ENCODE data around the gene COG6. TPM values are rescaled to one million over a fixed set of nuclear protein-coding genes. Genes with fewer than 3 reads are reported as not detected.

Gene COG6
- total and polyA plus RNA-seq, 2 donors (not counting 1 experiment from before 2014, with no cell fraction given): 28.9 to 44.8 TPM

DNA sequence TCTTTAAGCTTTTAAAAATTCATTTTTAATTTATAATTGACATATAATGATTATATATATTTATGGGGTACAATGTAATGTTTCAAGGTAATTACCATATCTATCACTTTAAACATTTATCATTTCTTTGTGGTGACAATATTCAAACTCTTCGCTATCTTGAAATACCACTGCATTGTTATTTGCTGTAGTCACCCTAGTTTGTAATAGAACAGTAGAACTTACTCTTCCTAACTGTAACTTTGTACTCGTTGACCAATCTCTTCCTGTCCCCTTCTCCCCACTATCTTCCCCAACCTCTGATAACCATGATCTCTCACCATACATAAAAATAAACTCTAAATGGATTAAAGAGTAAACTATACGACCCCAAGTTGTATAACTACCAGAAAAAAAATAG lies 20.4 kb downstream of the COG6 start:
- H3K4me2 ChIP-seq (ENCODE audit: extremely low read depth, insufficient read depth, low read length): no peak overlapping the region
- H3K79me2 ChIP-seq (ENCODE audit: control insufficient read depth, insufficient read depth, low read length): no peaks in the 10 kb centered on the region
- no peaks in the 10 kb centered on the region for H4K20me1 ChIP-seq (ENCODE audit: control insufficient read depth, extremely low read depth, insufficient read depth, low read length)
- no peak overlapping the region for H3K27ac ChIP-seq (ENCODE audit: insufficient read depth, low read length)
- H3K9ac ChIP-seq (ENCODE audit: insufficient read depth, low read length): no peak overlapping the region
- no peak overlapping the region for H3K4me3 ChIP-seq (replicated peaks in 1 of 4; ENCODE audit: control extremely low read depth in 1 of 4, insufficient read depth in 1 of 4, low read depth in 3 of 4, low read length in 4 of 4)
- H3K9me3 ChIP-seq (ENCODE audit: control insufficient read depth, insufficient read depth, low read depth, low read length): no peaks in the 10 kb centered on the region
- TF ChIP-seq, protein P1, sequence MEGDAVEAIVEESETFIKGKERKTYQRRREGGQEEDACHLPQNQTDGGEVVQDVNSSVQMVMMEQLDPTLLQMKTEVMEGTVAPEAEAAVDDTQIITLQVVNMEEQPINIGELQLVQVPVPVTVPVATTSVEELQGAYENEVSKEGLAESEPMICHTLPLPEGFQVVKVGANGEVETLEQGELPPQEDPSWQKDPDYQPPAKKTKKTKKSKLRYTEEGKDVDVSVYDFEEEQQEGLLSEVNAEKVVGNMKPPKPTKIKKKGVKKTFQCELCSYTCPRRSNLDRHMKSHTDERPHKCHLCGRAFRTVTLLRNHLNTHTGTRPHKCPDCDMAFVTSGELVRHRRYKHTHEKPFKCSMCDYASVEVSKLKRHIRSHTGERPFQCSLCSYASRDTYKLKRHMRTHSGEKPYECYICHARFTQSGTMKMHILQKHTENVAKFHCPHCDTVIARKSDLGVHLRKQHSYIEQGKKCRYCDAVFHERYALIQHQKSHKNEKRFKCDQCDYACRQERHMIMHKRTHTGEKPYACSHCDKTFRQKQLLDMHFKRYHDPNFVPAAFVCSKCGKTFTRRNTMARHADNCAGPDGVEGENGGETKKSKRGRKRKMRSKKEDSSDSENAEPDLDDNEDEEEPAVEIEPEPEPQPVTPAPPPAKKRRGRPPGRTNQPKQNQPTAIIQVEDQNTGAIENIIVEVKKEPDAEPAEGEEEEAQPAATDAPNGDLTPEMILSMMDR (conservative IDR thresholded peaks at IDR 0.05 in 1 of 2, IDR thresholded peaks at IDR 0.05 in 1 of 2; ENCODE audit: low read depth in 1 of 2, low read length in 2 of 2): no peak
- no peak for TF ChIP-seq EZH2 (IDR thresholded peaks at IDR 0.05; ENCODE audit: low read length, missing control alignments)
- H3K4me1 ChIP-seq (ENCODE audit: control insufficient read depth, extremely low read depth, insufficient read depth, low read length): no peaks in the 10 kb centered on the region
- DNase-seq (ENCODE audit: low read depth in 2 of 2): peak in 1 of 2 donors; percentile 25
- peaks cover 2% of the 10 kb centered on the region for H3K36me3 ChIP-seq (ENCODE audit: control insufficient read depth, insufficient read depth, low read length)
- no peaks in the 10 kb centered on the region for H3K27me3 ChIP-seq (ENCODE audit: control insufficient read depth, insufficient read depth, low read length)
- no peak overlapping the region for H2AFZ ChIP-seq (ENCODE audit: low read length)

DNA sequence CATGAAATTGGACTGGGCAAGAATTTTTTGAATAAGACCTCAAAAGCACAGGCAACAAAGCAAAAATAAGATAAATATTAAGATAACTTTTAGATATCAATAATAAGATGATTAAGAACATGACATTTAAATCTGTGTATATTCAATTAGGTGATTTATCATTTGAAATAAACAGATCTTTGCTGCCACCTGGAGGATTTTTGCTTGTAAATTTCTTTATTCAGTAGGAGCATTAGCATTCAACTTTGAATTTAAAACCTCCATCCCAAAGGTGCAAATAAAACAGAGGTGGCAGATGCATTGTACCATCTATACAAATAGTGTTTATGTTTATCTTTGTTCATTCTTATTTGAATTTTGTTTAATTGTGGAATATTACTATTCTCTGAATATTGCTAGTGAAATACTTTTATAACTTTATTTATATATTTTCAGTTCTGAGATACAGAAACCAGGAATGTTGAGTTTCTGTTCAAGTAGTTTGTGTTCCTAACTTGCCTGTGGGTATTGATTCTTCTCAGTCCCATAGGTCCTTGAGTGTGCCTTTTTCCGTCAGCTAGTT lies 20.9 kb downstream of the COG6 start:
- Histone ChIP-seq H3K27ac (ENCODE audit: insufficient read depth, low read length) (no peak overlapping the region), H3K4me3 (replicated peaks in 1 of 4; ENCODE audit: control extremely low read depth in 1 of 4, insufficient read depth in 1 of 4, low read depth in 3 of 4, low read length in 4 of 4) (no peak overlapping the region), H3K79me2 (ENCODE audit: control insufficient read depth, insufficient read depth, low read length) (no peaks in the 10 kb centered on the region), H4K20me1 (ENCODE audit: control insufficient read depth, extremely low read depth, insufficient read depth, low read length) (no peaks in the 10 kb centered on the region), H2AFZ (ENCODE audit: low read length) (no peak overlapping the region), H3K9ac (ENCODE audit: insufficient read depth, low read length) (no peak overlapping the region), H3K27me3 (ENCODE audit: control insufficient read depth, insufficient read depth, low read length) (no peaks in the 10 kb centered on the region), H3K36me3 (ENCODE audit: control insufficient read depth, insufficient read depth, low read length) (peaks cover 2% of the 10 kb centered on the region), H3K4me2 (ENCODE audit: extremely low read depth, insufficient read depth, low read length) (no peak overlapping the region), H3K4me1 (ENCODE audit: control insufficient read depth, extremely low read depth, insufficient read depth, low read length) (no peaks in the 10 kb centered on the region), H3K9me3 (ENCODE audit: control insufficient read depth, insufficient read depth, low read depth, low read length) (no peaks in the 10 kb centered on the region)
- TF ChIP-seq, protein P1 (conservative IDR thresholded peaks at IDR 0.05 in 1 of 2, IDR thresholded peaks at IDR 0.05 in 1 of 2; ENCODE audit: low read depth in 1 of 2, low read length in 2 of 2): peak in 1 of 2 donors; percentile 24
- TF ChIP-seq EZH2 (IDR thresholded peaks at IDR 0.05; ENCODE audit: low read length, missing control alignments): no peak
- DNase-seq (ENCODE audit: low read depth in 2 of 2): peak; percentile 37 to 68

DNA sequence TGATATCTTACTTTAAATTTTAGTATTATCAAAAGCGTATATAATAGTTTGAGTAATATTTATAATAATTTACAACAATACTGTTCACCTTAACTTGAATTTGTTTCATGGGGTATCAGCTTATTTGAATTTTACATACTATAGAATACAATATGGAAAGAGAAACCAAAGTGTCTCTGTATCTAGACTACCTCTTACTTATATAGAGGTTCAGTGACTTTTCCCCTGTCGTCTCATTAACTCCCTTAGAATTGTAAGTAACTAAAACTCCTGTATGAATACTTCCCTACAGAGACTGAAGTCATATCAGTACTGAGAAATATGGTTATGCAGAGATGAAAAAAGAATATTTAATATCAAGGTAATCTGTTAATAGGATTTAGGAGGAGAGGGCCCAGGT lies 26.8 kb downstream of the COG6 start:
- H3K4me1 ChIP-seq (ENCODE audit: control insufficient read depth, extremely low read depth, insufficient read depth, low read length): no peaks in the 10 kb centered on the region
- H3K9me3 ChIP-seq (ENCODE audit: control insufficient read depth, insufficient read depth, low read depth, low read length): no peaks in the 10 kb centered on the region
- H3K4me3 ChIP-seq (replicated peaks in 1 of 4; ENCODE audit: control extremely low read depth in 1 of 4, insufficient read depth in 1 of 4, low read depth in 3 of 4, low read length in 4 of 4): no peak overlapping the region
- no peak overlapping the region for H3K4me2 ChIP-seq (ENCODE audit: extremely low read depth, insufficient read depth, low read length)
- peaks cover 2% of the 10 kb centered on the region for H3K36me3 ChIP-seq (ENCODE audit: control insufficient read depth, insufficient read depth, low read length)
- H4K20me1 ChIP-seq (ENCODE audit: control insufficient read depth, extremely low read depth, insufficient read depth, low read length): no peaks in the 10 kb centered on the region
- no peak for DNase-seq (ENCODE audit: low read depth in 2 of 2)
- H3K79me2 ChIP-seq (ENCODE audit: control insufficient read depth, insufficient read depth, low read length): no peaks in the 10 kb centered on the region
- no peaks in the 10 kb centered on the region for H3K27me3 ChIP-seq (ENCODE audit: control insufficient read depth, insufficient read depth, low read length)
- no peak overlapping the region for H3K27ac ChIP-seq (ENCODE audit: insufficient read depth, low read length)
- TF ChIP-seq, protein P1 (conservative IDR thresholded peaks at IDR 0.05 in 1 of 2, IDR thresholded peaks at IDR 0.05 in 1 of 2; ENCODE audit: low read depth in 1 of 2, low read length in 2 of 2): no peak
- no peak for TF ChIP-seq EZH2 (IDR thresholded peaks at IDR 0.05; ENCODE audit: low read length, missing control alignments)
- H3K9ac ChIP-seq (ENCODE audit: insufficient read depth, low read length): no peak overlapping the region
- H2AFZ ChIP-seq (ENCODE audit: low read length): no peak overlapping the region

Data from fibroblast of lung (primary cell).